ENCODE measurements around the gene MDFIC.

The MDFIC gene

GRCh38 chr7:114957444-114957843 lies 35.5 kb downstream of the MDFIC start:
- no peak for DNase-seq

- DNase-seq = no peak
These were observed 38.0 kb downstream of the MDFIC start for GRCh38 chr7:114959931-114960330.

GRCh38 chr7:114962441-114962840 lies 40.5 kb downstream of the MDFIC start:
- DNase-seq = no peak

GRCh38 chr7:114966156-114966555 lies 44.3 kb downstream of the MDFIC start:
- no peak for DNase-seq

- DNase-seq = no peak
These were observed 47.2 kb downstream of the MDFIC start for GRCh38 chr7:114969096-114969495.

GRCh38 chr7:114970308-114970707 lies 48.4 kb downstream of the MDFIC start:
- no peak for DNase-seq

- DNase-seq = no peak
These were observed 48.8 kb downstream of the MDFIC start for GRCh38 chr7:114970732-114971131.

- DNase-seq = no peak
These were observed 50.7 kb downstream of the MDFIC start for GRCh38 chr7:114972567-114972966.

GRCh38 chr7:114973147-114973546 lies 51.3 kb downstream of the MDFIC start:
- DNase-seq = no peak

- no peak for DNase-seq
These were observed 53.5 kb downstream of the MDFIC start for GRCh38 chr7:114975401-114975800.

GRCh38 chr7:114976666-114977065 lies 54.8 kb downstream of the MDFIC start:
- DNase-seq = no peak

- no peak for DNase-seq
These were observed 55.4 kb downstream of the MDFIC start for GRCh38 chr7:114977277-114977676.

- DNase-seq = no peak
These were observed 57.5 kb downstream of the MDFIC start for GRCh38 chr7:114979388-114979787.

GRCh38 chr7:114979803-114980507 lies 58.1 kb downstream of the MDFIC start:
- no peak for DNase-seq

GRCh38 chr7:114981323-114981722 lies 59.4 kb downstream of the MDFIC start:
- no peak for DNase-seq

GRCh38 chr7:114985116-114985715 lies 63.3 kb downstream of the MDFIC start:
- DNase-seq = no peak

- no peak for DNase-seq
These were observed 64.6 kb downstream of the MDFIC start for GRCh38 chr7:114986190-114987180.

GRCh38 chr7:114988026-114988425 lies 66.1 kb downstream of the MDFIC start:
- no peak for DNase-seq

- DNase-seq = no peak
These were observed 67.0 kb downstream of the MDFIC start for GRCh38 chr7:114988755-114989375.

GRCh38 chr7:114989531-114989930 lies 67.6 kb downstream of the MDFIC start:
- DNase-seq = no peak

GRCh38 chr7:114997487-114998404 lies 75.9 kb downstream of the MDFIC start:
- DNase-seq = no peak

GRCh38 chr7:115004121-115004520 lies 82.2 kb downstream of the MDFIC start:
- no peak for DNase-seq
